HCT116 (cell line): ENCODE data around the gene NXN. TPM values are rescaled to one million over a fixed set of nuclear protein-coding genes. Genes with fewer than 3 reads are reported as not detected.

Experiments used
- ATAC-seq: fragments of 200-7000 bp; cut with Tn5 transposase; 2 replicates; pipeline ENCODE4 v1.9.1; 2020; ENCODE audit warnings: mild to moderate bottlenecking, moderate library complexity
- BruUV-seq: library from RNA; stranded (reverse); fragments of 400-500 nt; replicated peaks from 2 replicates; lab custom pipeline; 2021; lab: Mats Ljungman, UMichigan
- CTCF ChIA-PET: fragments of 300-600 bp; sonication (Branson Sonifier 250); formaldehyde crosslinking; loops from one replicate; lab custom pipeline; 2021; ENCODE audit warnings: antibody characterized with exemption; lab: Charles Lee
- POLR2A ChIA-PET: fragments of 300-600, 350-600 bp; sonication (Branson Sonifier 250); formaldehyde crosslinking; loops from one replicate; lab custom pipeline; 2021; ENCODE audit warnings: antibody characterized with exemption; lab: Charles Lee
- RAD21 ChIA-PET, 2 experiments: fragments of 300-600 bp; sonication (Branson Sonifier 250); formaldehyde crosslinking; loops; one replicate each; lab custom pipeline; 2023; ENCODE audit warnings: low total read pairs in 2 of 2; ENCODE audit not compliant: uncharacterized antibody in 2 of 2, unreplicated experiment in 2 of 2, low non-redundant PET in 1 of 2; lab: Charles Lee
- DNase-seq: peaks from one replicate; pipeline ENCODE4 v3.0.0-alpha.2; 2010; ENCODE audit warnings: low read depth, low spot score
- H2AFZ ChIP-seq: fragments of 200-600 bp; shearing (Covaris generic), sonication (generic); 2 replicates; pipeline ENCODE4 v1.6.1; 2017; ENCODE audit warnings: low read depth, mixed run types, mixed read lengths, antibody characterized with exemption, low read length; ENCODE audit not compliant: poor library complexity, severe bottlenecking
- H3K27ac ChIP-seq: 2 replicates; pipeline ENCODE4 v1.5.1; 2012; ENCODE audit warnings: low read depth, low read length
- H3K27me3 ChIP-seq: fragments of 200-600 bp; sonication (generic); 2 replicates; pipeline ENCODE4 v1.6.1; 2016; ENCODE audit warnings: mixed run types, low read length, mixed read lengths; ENCODE audit not compliant: insufficient read depth
- H3K36me3 ChIP-seq, 2 experiments: fragments of 200-500 bp in 1 of 2; fragments of 200-600 bp in 1 of 2; sonication (Bioruptor generic) in 1 of 2; sonication (generic) in 1 of 2; 2 replicates each; pipeline versions ENCODE4 v1.5.1 to v1.6.1; 2014 to 2016; ENCODE audit warnings: low read length in 2 of 2, inconsistent platforms in 1 of 2, mixed read lengths in 1 of 2, mixed run types in 1 of 2; ENCODE audit not compliant: insufficient read depth in 2 of 2, control insufficient read depth in 1 of 2
- H3K4me1 ChIP-seq, 2 experiments: fragments of 200-600 bp in 1 of 2; sonication (generic) in 1 of 2; 2 replicates each; pipeline versions ENCODE4 v1.5.1 to v1.6.1; 2012 to 2017; ENCODE audit warnings: low read length in 2 of 2, inconsistent platforms in 1 of 2, mild to moderate bottlenecking in 1 of 2, mixed read lengths in 1 of 2, mixed run types in 1 of 2, moderate library complexity in 1 of 2; ENCODE audit not compliant: insufficient read depth in 2 of 2, control insufficient read depth in 1 of 2
- H3K4me2 ChIP-seq: fragments of 200-600 bp; sonication (generic); 2 replicates; pipeline ENCODE4 v1.6.1; 2017; ENCODE audit warnings: mixed run types, low read length, mixed read lengths
- H3K4me3 ChIP-seq, 2 experiments: fragments of 200-600 bp in 1 of 2; sonication (generic) in 1 of 2; replicated peaks in 1 of 2; 2 replicates each; pipeline ENCODE4 v1.5.1; 2011 to 2016; ENCODE audit warnings: low read length in 2 of 2, control low read depth in 1 of 2, low read depth in 1 of 2, mild to moderate bottlenecking in 1 of 2, mixed read lengths in 1 of 2, mixed run types in 1 of 2
- H3K79me2 ChIP-seq: fragments of 200-600 bp; sonication (generic); 2 replicates; pipeline ENCODE4 v1.6.1; 2017; ENCODE audit warnings: mild to moderate bottlenecking, mixed run types, low read length, moderate library complexity, mixed read lengths; ENCODE audit not compliant: insufficient read depth
- H3K9ac ChIP-seq: fragments of 200-600 bp; sonication (generic); 2 replicates; pipeline ENCODE4 v1.6.1; 2016; ENCODE audit warnings: low read length, mixed read lengths
- H3K9me2 ChIP-seq: fragments of 200-600 bp; sonication (generic), shearing (Covaris generic); 2 replicates; pipeline ENCODE4 v1.6.1; 2017; ENCODE audit warnings: mixed run types, mild to moderate bottlenecking, moderate library complexity; ENCODE audit not compliant: insufficient read depth
- H3K9me3 ChIP-seq, 2 experiments: fragments of 200-500 bp in 1 of 2; fragments of 200-600 bp in 1 of 2; sonication (Bioruptor generic) in 1 of 2; sonication (generic) in 1 of 2; 2 replicates each; pipeline ENCODE4 v1.6.1; 2014 to 2017; ENCODE audit warnings: low read length in 2 of 2, mixed read lengths in 2 of 2, inconsistent platforms in 1 of 2, low read depth in 1 of 2, mild to moderate bottlenecking in 1 of 2, mixed run types in 1 of 2, moderate library complexity in 1 of 2; ENCODE audit not compliant: control insufficient read depth in 1 of 2, insufficient read depth in 1 of 2
- H4K20me1 ChIP-seq: fragments of 200-600 bp; sonication (generic), shearing (Covaris generic); 2 replicates; pipeline ENCODE4 v1.6.1; 2017; ENCODE audit warnings: mixed run types, mild to moderate bottlenecking, moderate library complexity; ENCODE audit not compliant: insufficient read depth
- CBX3 ChIP-seq: IDR thresholded peaks from 2 replicates; pipeline ENCODE4 v1.6.1; 2012; ENCODE audit warnings: low read depth
- EGR1 ChIP-seq: IDR thresholded peaks from 2 replicates; pipeline ENCODE4 v1.6.1; 2012; ENCODE audit warnings: low read depth
- ELF1 ChIP-seq: IDR thresholded peaks from 2 replicates; pipeline ENCODE4 v1.6.1; 2012; ENCODE audit warnings: low read depth, borderline replicate concordance
- EZH2phosphoT487 ChIP-seq: fragments of 200-600 bp; IDR thresholded peaks from 2 replicates; pipeline ENCODE4 v1.6.1; 2018; ENCODE audit warnings: antibody characterized with exemption, borderline replicate concordance
- FOSL1 ChIP-seq: IDR thresholded peaks from 2 replicates; pipeline ENCODE4 v1.6.1; 2012; ENCODE audit warnings: low read depth
- POLR2A ChIP-seq: IDR thresholded peaks from 2 replicates; pipeline ENCODE4 v1.7.0; 2011; ENCODE audit warnings: borderline replicate concordance; ENCODE audit not compliant: insufficient read depth, insufficient read length; ENCODE audit errors: extremely low read depth
- RAD21 ChIP-seq: IDR thresholded peaks from 2 replicates; pipeline ENCODE4 v1.6.1; 2012; ENCODE audit warnings: low read depth, mild to moderate bottlenecking
- SIN3A ChIP-seq: IDR thresholded peaks from 2 replicates; pipeline ENCODE4 v1.6.1; 2012; ENCODE audit warnings: low read depth
- SP1 ChIP-seq: IDR thresholded peaks from 2 replicates; pipeline ENCODE4 v1.6.1; 2012; ENCODE audit warnings: low read depth
- SRF ChIP-seq: IDR thresholded peaks from 2 replicates; pipeline ENCODE4 v1.6.1; 2012; ENCODE audit warnings: low read depth
- TCF7L2 ChIP-seq: IDR thresholded peaks from 2 replicates; pipeline ENCODE4 v1.7.0; 2011; ENCODE audit warnings: borderline replicate concordance, inconsistent platforms; ENCODE audit not compliant: insufficient read depth, insufficient read length; ENCODE audit errors: extremely low read depth
- YY1 ChIP-seq: IDR thresholded peaks from 2 replicates; pipeline ENCODE4 v1.6.1; 2011; ENCODE audit warnings: low read length, low read depth, moderate library complexity, mild to moderate bottlenecking; ENCODE audit not compliant: insufficient replicate concordance; ENCODE audit errors: extremely low read depth
- ZFX ChIP-seq: fragments of 450-650 bp; IDR thresholded peaks from 2 replicates; pipeline ENCODE4 v1.6.1; 2017
- ZNF274 ChIP-seq: fragments of 200-500 bp; sonication (Bioruptor generic); IDR thresholded peaks from 2 replicates; pipeline ENCODE4 v1.6.1; 2014; ENCODE audit warnings: mild to moderate bottlenecking, low read depth, low read length, inconsistent platforms
- intact Hi-C: fragments of 100-400 bp; cut with micrococcal nuclease; formaldehyde crosslinking; loops from 2 replicates; pipeline ENCODE4 v1.10.0; 2022
- total RNA-seq: library from RNA; stranded (reverse); gene quantifications from one replicate; pipeline ENCODE4 v1.2.1, GENCODE V29; 2021; ENCODE audit not compliant: unreplicated experiment
- TF ChIP-seq, protein P1 (sequence below): IDR thresholded peaks from 2 replicates; pipeline ENCODE4 v1.6.1; 2012; ENCODE audit warnings: low read depth
- TF ChIP-seq, protein P2 (sequence below): IDR thresholded peaks from 2 replicates; pipeline ENCODE4 v1.6.1; 2012
- TF ChIP-seq, protein P3 (sequence below): IDR thresholded peaks from 2 replicates; pipeline ENCODE4 v1.6.1; 2011; ENCODE audit warnings: mild to moderate bottlenecking, low read length, moderate library complexity; ENCODE audit not compliant: insufficient replicate concordance; ENCODE audit errors: extremely low read depth
- TF ChIP-seq, protein P4 (sequence below): IDR thresholded peaks from 2 replicates; pipeline ENCODE4 v1.6.1; 2012

Gene NXN
- total RNA-seq, 1 experiment from 2014 or later, result 83.7 TPM

DNA sequence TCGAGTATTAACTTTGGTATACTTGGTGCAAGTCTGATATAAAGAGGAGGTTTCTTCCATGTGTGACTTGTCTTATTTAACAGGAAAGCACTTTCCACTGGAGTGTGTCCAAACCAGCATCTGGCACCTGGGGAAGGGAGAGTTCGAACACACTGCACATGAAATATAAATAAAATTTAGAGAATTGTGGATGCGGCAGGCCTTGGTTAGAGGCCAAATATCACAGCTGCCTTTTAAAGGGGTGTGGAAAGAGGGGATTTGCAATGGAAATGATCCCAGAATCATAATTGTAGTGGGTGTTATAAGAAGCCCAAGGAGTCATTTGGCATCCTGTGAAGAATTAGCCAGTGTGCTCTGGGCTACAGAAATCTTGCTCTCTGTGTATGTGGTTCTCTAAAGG, 4.3 kb upstream of the NXN start:
- H3K4me3 ChIP-seq, result no peak overlapping the region
- ChIA-PET CTCF (no interaction called here), POLR2A (no interaction called here)
- BruUV-seq, result no TSS peak
- no peak overlapping the region for H3K9ac ChIP-seq
- H4K20me1 ChIP-seq, result no peaks in the 10 kb centered on the region
- no peaks in the 10 kb centered on the region for H3K9me3 ChIP-seq
- H2AFZ ChIP-seq, result no peak overlapping the region
- DNase-seq, result no peak
- ATAC-seq, result no peak
- H3K9me2 ChIP-seq, result no peaks in the 10 kb centered on the region
- TF ChIP-seq SRF, result no peak
- TF ChIP-seq RAD21, result no peak
- TF ChIP-seq, protein P1, sequence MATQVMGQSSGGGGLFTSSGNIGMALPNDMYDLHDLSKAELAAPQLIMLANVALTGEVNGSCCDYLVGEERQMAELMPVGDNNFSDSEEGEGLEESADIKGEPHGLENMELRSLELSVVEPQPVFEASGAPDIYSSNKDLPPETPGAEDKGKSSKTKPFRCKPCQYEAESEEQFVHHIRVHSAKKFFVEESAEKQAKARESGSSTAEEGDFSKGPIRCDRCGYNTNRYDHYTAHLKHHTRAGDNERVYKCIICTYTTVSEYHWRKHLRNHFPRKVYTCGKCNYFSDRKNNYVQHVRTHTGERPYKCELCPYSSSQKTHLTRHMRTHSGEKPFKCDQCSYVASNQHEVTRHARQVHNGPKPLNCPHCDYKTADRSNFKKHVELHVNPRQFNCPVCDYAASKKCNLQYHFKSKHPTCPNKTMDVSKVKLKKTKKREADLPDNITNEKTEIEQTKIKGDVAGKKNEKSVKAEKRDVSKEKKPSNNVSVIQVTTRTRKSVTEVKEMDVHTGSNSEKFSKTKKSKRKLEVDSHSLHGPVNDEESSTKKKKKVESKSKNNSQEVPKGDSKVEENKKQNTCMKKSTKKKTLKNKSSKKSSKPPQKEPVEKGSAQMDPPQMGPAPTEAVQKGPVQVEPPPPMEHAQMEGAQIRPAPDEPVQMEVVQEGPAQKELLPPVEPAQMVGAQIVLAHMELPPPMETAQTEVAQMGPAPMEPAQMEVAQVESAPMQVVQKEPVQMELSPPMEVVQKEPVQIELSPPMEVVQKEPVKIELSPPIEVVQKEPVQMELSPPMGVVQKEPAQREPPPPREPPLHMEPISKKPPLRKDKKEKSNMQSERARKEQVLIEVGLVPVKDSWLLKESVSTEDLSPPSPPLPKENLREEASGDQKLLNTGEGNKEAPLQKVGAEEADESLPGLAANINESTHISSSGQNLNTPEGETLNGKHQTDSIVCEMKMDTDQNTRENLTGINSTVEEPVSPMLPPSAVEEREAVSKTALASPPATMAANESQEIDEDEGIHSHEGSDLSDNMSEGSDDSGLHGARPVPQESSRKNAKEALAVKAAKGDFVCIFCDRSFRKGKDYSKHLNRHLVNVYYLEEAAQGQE, result no peak
- TF ChIP-seq YY1, result no peak
- TF ChIP-seq, protein P2, sequence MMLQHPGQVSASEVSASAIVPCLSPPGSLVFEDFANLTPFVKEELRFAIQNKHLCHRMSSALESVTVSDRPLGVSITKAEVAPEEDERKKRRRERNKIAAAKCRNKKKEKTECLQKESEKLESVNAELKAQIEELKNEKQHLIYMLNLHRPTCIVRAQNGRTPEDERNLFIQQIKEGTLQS, result no peak
- no peak for TF ChIP-seq POLR2A
- no peak for TF ChIP-seq SIN3A
- TF ChIP-seq, protein P3, sequence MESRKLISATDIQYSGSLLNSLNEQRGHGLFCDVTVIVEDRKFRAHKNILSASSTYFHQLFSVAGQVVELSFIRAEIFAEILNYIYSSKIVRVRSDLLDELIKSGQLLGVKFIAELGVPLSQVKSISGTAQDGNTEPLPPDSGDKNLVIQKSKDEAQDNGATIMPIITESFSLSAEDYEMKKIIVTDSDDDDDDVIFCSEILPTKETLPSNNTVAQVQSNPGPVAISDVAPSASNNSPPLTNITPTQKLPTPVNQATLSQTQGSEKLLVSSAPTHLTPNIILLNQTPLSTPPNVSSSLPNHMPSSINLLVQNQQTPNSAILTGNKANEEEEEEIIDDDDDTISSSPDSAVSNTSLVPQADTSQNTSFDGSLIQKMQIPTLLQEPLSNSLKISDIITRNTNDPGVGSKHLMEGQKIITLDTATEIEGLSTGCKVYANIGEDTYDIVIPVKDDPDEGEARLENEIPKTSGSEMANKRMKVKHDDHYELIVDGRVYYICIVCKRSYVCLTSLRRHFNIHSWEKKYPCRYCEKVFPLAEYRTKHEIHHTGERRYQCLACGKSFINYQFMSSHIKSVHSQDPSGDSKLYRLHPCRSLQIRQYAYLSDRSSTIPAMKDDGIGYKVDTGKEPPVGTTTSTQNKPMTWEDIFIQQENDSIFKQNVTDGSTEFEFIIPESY, result no peak
- no peak for TF ChIP-seq EGR1
- no peak for TF ChIP-seq FOSL1
- no peak for TF ChIP-seq ELF1
- TF ChIP-seq, protein P4, sequence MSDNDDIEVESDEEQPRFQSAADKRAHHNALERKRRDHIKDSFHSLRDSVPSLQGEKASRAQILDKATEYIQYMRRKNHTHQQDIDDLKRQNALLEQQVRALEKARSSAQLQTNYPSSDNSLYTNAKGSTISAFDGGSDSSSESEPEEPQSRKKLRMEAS, result no peak
- TF ChIP-seq CBX3, result no peak
- TF ChIP-seq TCF7L2, result no peak
- no peak for TF ChIP-seq SP1
- no peak for TF ChIP-seq ZFX
- no peak for TF ChIP-seq ZNF274
- no peak for TF ChIP-seq EZH2phosphoT487
- TF ChIP-seq, all 23 proteins: peak for 0
- H3K27ac ChIP-seq, result no peak overlapping the region
- H3K79me2 ChIP-seq, result no peaks in the 10 kb centered on the region
- H3K4me2 ChIP-seq, result no peak overlapping the region
- H3K27me3 ChIP-seq, result no peaks in the 10 kb centered on the region
- RAD21 ChIA-PET, result no interaction called here
- H3K4me1 ChIP-seq, result peaks cover 9 to 17% of the 10 kb centered on the region in 2 experiments; a peak in 3 of 4 replicates
- no peaks in the 10 kb centered on the region for H3K36me3 ChIP-seq
- intact Hi-C loops, result loop anchor here (5.0 kb wide), 2 partner anchors 272 to 572 kb away; partner anchors contain the start of gene VPS53
